ENCODE measurements around the gene IGFL2.

DNA sequence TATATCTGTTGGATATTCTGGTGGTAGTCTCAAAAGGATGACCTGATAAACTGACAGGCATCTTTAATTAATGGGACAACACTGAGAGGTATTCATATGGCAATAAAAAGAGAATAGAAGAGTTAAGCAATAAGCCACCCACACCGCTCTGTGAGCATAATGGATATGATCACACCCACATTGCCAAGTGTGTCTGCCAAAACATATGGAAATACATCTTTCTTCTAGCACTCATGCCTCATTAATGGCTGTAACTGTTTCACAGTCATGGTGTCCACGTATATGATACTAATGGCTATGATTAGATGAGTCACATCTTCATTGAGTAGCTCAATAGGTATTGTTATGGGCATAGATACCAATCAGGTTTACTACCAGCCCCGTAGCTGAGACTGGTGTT lies 36.7 kb upstream of the IGFL2 start:
- TF ChIP-seq, protein P1, sequence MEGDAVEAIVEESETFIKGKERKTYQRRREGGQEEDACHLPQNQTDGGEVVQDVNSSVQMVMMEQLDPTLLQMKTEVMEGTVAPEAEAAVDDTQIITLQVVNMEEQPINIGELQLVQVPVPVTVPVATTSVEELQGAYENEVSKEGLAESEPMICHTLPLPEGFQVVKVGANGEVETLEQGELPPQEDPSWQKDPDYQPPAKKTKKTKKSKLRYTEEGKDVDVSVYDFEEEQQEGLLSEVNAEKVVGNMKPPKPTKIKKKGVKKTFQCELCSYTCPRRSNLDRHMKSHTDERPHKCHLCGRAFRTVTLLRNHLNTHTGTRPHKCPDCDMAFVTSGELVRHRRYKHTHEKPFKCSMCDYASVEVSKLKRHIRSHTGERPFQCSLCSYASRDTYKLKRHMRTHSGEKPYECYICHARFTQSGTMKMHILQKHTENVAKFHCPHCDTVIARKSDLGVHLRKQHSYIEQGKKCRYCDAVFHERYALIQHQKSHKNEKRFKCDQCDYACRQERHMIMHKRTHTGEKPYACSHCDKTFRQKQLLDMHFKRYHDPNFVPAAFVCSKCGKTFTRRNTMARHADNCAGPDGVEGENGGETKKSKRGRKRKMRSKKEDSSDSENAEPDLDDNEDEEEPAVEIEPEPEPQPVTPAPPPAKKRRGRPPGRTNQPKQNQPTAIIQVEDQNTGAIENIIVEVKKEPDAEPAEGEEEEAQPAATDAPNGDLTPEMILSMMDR (IDR thresholded peaks at IDR 0.05): no peak
- no peak for TF ChIP-seq EZH2 (IDR thresholded peaks at IDR 0.05)
